HepG2 (cell line): Measurements from ENCODE around the gene HMGN4. TPM values are rescaled to one million over a fixed set of nuclear protein-coding genes. Genes with fewer than 3 reads are reported as not detected.

Experiments used
- CHCHD3 ChIP-seq: sonication (generic); formaldehyde crosslinking; IDR thresholded peaks from 2 replicates; pipeline ENCODE4 v1.8.0; 2022; ENCODE audit warnings: mild to moderate bottlenecking, missing genetic modification reagents, moderate library complexity
- CREBL2 ChIP-seq: sonication (generic); formaldehyde crosslinking; IDR thresholded peaks from 2 replicates; pipeline ENCODE4 v1.8.1; 2023; ENCODE audit warnings: missing genetic modification reagents, mild to moderate bottlenecking, borderline replicate concordance
- GPBP1L1 ChIP-seq: sonication (generic); formaldehyde crosslinking; IDR thresholded peaks from 2 replicates; pipeline ENCODE4 v1.5.0; 2020; ENCODE audit warnings: mild to moderate bottlenecking, missing genetic modification reagents
- HNF1A ChIP-seq, 2 experiments: sonication (generic) in 1 of 2; formaldehyde crosslinking in 1 of 2; IDR thresholded peaks; 2 replicates each; pipeline versions ENCODE4 v1.4.0 to v1.6.1; 2016 to 2020; ENCODE audit warnings: borderline replicate concordance in 1 of 2, low read depth in 1 of 2, mild to moderate bottlenecking in 1 of 2, missing genetic modification reagents in 1 of 2
- JDP2 ChIP-seq: sonication (generic); formaldehyde crosslinking; IDR thresholded peaks from 2 replicates; pipeline ENCODE4 v1.8.1; 2022; ENCODE audit warnings: missing genetic modification reagents, borderline replicate concordance
- MXI1 ChIP-seq: IDR thresholded peaks from 3 replicates; pipeline ENCODE4 v1.6.1; 2012; ENCODE audit warnings: low read depth, low read length, inconsistent platforms, borderline replicate concordance
- PHF21A ChIP-seq: sonication (generic); formaldehyde crosslinking; IDR thresholded peaks from 2 replicates; pipeline ENCODE4 v1.5.0; 2020; ENCODE audit warnings: mild to moderate bottlenecking, missing genetic modification reagents
- RBFOX2 ChIP-seq: fragments of 200-400 bp; formaldehyde crosslinking; IDR thresholded peaks from 2 replicates; pipeline ENCODE4 v1.6.1; 2017; ENCODE audit warnings: low read depth, mild to moderate bottlenecking, low read length
- RELA ChIP-seq: sonication (generic); formaldehyde crosslinking; IDR thresholded peaks from 2 replicates; pipeline ENCODE4 v1.4.0; 2020; ENCODE audit warnings: missing genetic modification reagents
- SKI ChIP-seq: fragments of 450-650 bp; IDR thresholded peaks from one replicate; pipeline ENCODE4 v1.6.1; 2018; ENCODE audit warnings: mild to moderate bottlenecking; ENCODE audit not compliant: partially characterized antibody
- TRIM22 ChIP-seq: fragments of 450-650 bp; IDR thresholded peaks from 2 replicates; pipeline ENCODE4 v1.6.1; 2017
- ZBTB7B ChIP-seq: sonication (generic); formaldehyde crosslinking; IDR thresholded peaks from 2 replicates; pipeline ENCODE4 v1.4.0; 2020; ENCODE audit warnings: missing genetic modification reagents
- ZFP37 ChIP-seq: sonication (generic); formaldehyde crosslinking; IDR thresholded peaks from 2 replicates; pipeline ENCODE4 v1.4.0; 2020; ENCODE audit warnings: missing genetic modification reagents, borderline replicate concordance
- ZFP41 ChIP-seq: sonication (generic); formaldehyde crosslinking; IDR thresholded peaks from 2 replicates; pipeline ENCODE4 v1.4.0; 2020; ENCODE audit warnings: mild to moderate bottlenecking, missing genetic modification reagents, borderline replicate concordance
- ZNF143 ChIP-seq: sonication (generic); formaldehyde crosslinking; IDR thresholded peaks from 2 replicates; pipeline ENCODE4 v1.4.0; 2020; ENCODE audit warnings: missing genetic modification reagents
- ZNF792 ChIP-seq: IDR thresholded peaks from 2 replicates; pipeline ENCODE4 v1.6.1; 2016
- ZSCAN25 ChIP-seq: sonication (generic); formaldehyde crosslinking; IDR thresholded peaks from 2 replicates; pipeline ENCODE4 v1.8.0; 2022; ENCODE audit warnings: mild to moderate bottlenecking, missing genetic modification reagents
- polyA plus RNA-seq, 8 experiments: library from polyadenylated mRNA; depleted of rRNA in 3 of 8; stranded (reverse) in 7 of 8; unstranded in 1 of 8; fragments of >200 nt; fragmentation: Illumina TruSeq in 4 of 8; extraction: Trizol in 4 of 8; gene quantifications; 2 replicates each; pipeline versions ENCODE4 v1.2.1 to v1.2.3, GENCODE V29; 2011 to 2016; ENCODE audit warnings: low read depth in 4 of 8, missing spikeins in 1 of 8, mixed read lengths in 1 of 8; ENCODE audit not compliant: insufficient read depth in 1 of 8
- total RNA-seq, 5 experiments: library from RNA; depleted of rRNA; stranded (reverse); fragments of >200 nt; fragmentation: Illumina TruSeq; extraction: Trizol; gene quantifications; 2 replicates each; pipeline ENCODE4 v1.2.3, GENCODE V29; 2016; ENCODE audit warnings: low read depth in 1 of 5
- TF ChIP-seq, protein P1 (sequence below): IDR thresholded peaks from 2 replicates; pipeline ENCODE4 v1.6.1; 2016

HMGN4 gene
- total and polyA plus RNA-seq, 2 of the 13 experiments (the other 11 are each of a cell fraction or from before 2014, with no cell fraction given) = 39.9 to 52.1 TPM

DNA sequence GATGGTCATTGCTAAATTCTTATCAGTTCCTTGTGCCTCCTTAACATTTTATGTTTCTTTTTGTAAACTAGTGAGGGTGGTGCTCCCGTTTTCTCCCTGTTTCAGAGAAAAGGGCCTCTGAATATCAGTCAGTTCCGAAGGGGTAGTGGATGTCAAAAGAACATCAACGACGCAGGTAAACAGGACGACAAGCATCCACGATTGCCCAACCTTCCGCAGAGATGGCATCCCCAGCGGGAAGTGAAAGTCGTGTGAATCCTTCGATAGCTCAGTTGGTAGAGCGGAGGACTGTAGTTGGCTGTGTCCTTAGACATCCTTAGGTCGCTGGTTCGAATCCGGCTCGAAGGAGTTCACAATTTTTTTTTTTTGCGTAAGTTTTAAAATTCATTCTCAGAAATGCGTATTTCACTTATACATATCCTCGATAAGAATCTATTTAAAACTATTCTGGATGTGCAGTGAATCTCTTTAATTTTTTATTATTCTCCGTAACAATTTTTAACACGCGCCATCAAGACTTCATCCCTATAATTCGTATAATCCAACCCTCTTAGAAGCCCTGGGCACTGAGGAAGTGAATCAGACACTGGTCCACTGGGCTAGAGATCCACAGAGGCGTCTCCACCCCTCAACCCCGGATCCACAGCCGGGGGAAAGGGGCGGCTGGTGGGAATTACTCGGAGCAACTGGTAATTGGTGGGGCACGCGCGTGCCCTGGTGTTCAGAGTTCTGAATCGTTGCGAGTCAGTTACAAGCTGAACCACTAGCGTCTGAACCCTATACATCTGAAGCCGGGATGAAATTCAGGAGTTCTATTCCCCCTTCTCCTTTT is 30.7 kb downstream of the HMGN4 start (continued):
- TF ChIP-seq ZSCAN25 (CRISPR knock-in tag) (0 out of 2 replicates have a peak, but pooled peaks have one; percentile 27), ZNF143 (CRISPR knock-in tag) (no peak; the same call in 1 of the 2 replicates), SKI (peak; percentile 18), JDP2 (CRISPR knock-in tag) (no peak), RBFOX2 (no peak), CREBL2 (CRISPR knock-in tag) (no peak), ZFP37 (CRISPR knock-in tag) (no peak), CHCHD3 (CRISPR knock-in tag) (no peak), TRIM22 (no peak), HNF1A (IDR thresholded peaks at IDR 0.05; ENCODE audit: low read depth) (0 out of 2 replicates have a peak, but pooled peaks have one; percentile 34), HNF1A (CRISPR knock-in tag; IDR thresholded peaks at IDR 0.05; ENCODE audit: borderline replicate concordance) (no peak), RELA (no peak), ZFP41 (CRISPR knock-in tag) (no peak), MXI1 (peak; percentile 68; the same call in 1 of the 3 replicates), PHF21A (CRISPR knock-in tag) (peak; percentile 40; the same call in 1 of the 2 replicates), ZNF792 (CRISPR knock-in tag) (peak; percentile 96), ZBTB7B (peak; percentile 22; the same call in 1 of the 2 replicates), GPBP1L1 (CRISPR knock-in tag) (no peak)
- TF ChIP-seq, protein P1, sequence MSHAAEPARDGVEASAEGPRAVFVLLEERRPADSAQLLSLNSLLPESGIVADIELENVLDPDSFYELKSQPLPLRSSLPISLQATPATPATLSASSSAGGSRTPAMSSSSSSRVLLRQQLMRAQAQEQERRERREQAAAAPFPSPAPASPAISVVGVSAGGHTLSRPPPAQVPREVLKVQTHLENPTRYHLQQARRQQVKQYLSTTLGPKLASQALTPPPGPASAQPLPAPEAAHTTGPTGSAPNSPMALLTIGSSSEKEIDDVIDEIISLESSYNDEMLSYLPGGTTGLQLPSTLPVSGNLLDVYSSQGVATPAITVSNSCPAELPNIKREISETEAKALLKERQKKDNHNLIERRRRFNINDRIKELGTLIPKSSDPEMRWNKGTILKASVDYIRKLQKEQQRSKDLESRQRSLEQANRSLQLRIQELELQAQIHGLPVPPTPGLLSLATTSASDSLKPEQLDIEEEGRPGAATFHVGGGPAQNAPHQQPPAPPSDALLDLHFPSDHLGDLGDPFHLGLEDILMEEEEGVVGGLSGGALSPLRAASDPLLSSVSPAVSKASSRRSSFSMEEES (CRISPR knock-in tag) = peak; percentile 75
